Hepatocyte (in vitro differentiated cells): ENCODE data around the gene AKAP13.

Experiments used
- EZH2 ChIP-seq: fragments of 200-600 bp; sonication (generic); IDR thresholded peaks from 2 replicates; pipeline ENCODE4 v1.6.1; 2016; ENCODE audit warnings: antibody characterized with exemption, mild to moderate bottlenecking, borderline replicate concordance
- EZH2phosphoT487 ChIP-seq: fragments of 200-600 bp; sonication (generic); IDR thresholded peaks from one replicate; pipeline ENCODE4 v1.6.1; 2018; ENCODE audit warnings: antibody characterized with exemption, mild to moderate bottlenecking, low read depth, moderate library complexity; ENCODE audit not compliant: unreplicated experiment, severe bottlenecking
- TF ChIP-seq, protein P1 (sequence below): fragments of 200-600 bp; sonication (generic); IDR thresholded peaks from 2 replicates; pipeline ENCODE4 v1.5.1; 2016; ENCODE audit warnings: antibody characterized with exemption, mild to moderate bottlenecking; ENCODE audit not compliant: poor library complexity

DNA sequence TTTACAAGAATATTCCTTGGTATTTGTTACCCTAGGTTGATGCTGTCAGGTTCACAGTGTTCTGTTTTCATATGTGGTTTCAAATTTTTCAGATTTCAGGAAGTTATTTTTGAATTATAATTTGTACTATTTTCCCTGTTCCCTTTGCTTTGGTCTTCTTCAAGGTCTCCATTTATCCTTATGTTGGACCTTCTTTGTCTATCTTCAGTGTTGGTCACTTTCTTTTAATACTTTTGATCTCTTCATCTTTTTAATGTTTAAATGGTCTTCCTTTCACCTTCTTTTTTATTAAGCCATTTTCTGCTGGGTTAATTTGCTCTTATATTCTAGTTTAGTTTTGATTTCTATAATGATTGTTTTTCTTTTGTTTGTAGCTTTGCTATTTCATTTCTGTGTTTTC is 353.0 kb downstream of the AKAP13 start:
- TF ChIP-seq, protein P1, sequence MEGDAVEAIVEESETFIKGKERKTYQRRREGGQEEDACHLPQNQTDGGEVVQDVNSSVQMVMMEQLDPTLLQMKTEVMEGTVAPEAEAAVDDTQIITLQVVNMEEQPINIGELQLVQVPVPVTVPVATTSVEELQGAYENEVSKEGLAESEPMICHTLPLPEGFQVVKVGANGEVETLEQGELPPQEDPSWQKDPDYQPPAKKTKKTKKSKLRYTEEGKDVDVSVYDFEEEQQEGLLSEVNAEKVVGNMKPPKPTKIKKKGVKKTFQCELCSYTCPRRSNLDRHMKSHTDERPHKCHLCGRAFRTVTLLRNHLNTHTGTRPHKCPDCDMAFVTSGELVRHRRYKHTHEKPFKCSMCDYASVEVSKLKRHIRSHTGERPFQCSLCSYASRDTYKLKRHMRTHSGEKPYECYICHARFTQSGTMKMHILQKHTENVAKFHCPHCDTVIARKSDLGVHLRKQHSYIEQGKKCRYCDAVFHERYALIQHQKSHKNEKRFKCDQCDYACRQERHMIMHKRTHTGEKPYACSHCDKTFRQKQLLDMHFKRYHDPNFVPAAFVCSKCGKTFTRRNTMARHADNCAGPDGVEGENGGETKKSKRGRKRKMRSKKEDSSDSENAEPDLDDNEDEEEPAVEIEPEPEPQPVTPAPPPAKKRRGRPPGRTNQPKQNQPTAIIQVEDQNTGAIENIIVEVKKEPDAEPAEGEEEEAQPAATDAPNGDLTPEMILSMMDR = no peak
- TF ChIP-seq EZH2phosphoT487 = no peak
- no peak for TF ChIP-seq EZH2
